ENCODE results near the gene SAPCD2.

The SAPCD2 gene

GRCh38 chr9:137021979-137022661 lies 48.2 kb downstream of the SAPCD2 start:
- DNase-seq (ENCODE audit: extremely low spot score): peak; percentile 94
- no peak for TF ChIP-seq BHLHE40 (IDR thresholded peaks at IDR 0.05; ENCODE audit: borderline replicate concordance)
- no peak for TF ChIP-seq ELF4 (IDR thresholded peaks at IDR 0.05)
- 0 out of 2 replicates have a peak, but pooled peaks have one; percentile 28 for TF ChIP-seq HDGF (IDR thresholded peaks at IDR 0.05; ENCODE audit: borderline replicate concordance)
- CTCF ChIA-PET: interaction anchor here (1.2 to 1.9 kb wide), 2 partner anchors 14 to 74 kb away, joined by 5 read pairs; no protein-coding TSS in a partner anchor
- POLR2A ChIA-PET: interaction anchor here (1.2 kb wide), 1 partner anchor 29 kb away, joined by 3 read pairs; no protein-coding TSS in a partner anchor

GRCh38 chr9:137021568-137021978 lies 48.8 kb downstream of the SAPCD2 start:
- no peak for DNase-seq (ENCODE audit: extremely low spot score)
- CTCF ChIA-PET: interaction anchor here (1.8 kb wide), 1 partner anchor 8 kb away, joined by 6 read pairs; no protein-coding TSS in a partner anchor
- no peak for TF ChIP-seq NFRKB (IDR thresholded peaks at IDR 0.05)
- no peak for TF ChIP-seq FOXA1 (IDR thresholded peaks at IDR 0.05)
- no peak for TF ChIP-seq FOXM1 (IDR thresholded peaks at IDR 0.05; ENCODE audit: borderline replicate concordance)
- no peak for TF ChIP-seq CTBP1 (IDR thresholded peaks at IDR 0.05; ENCODE audit: borderline replicate concordance)
- TF ChIP-seq LEF1 (IDR thresholded peaks at IDR 0.05; ENCODE audit: borderline replicate concordance): no peak
- TF ChIP-seq SP1 (IDR thresholded peaks at IDR 0.05): no peak
- TF ChIP-seq BHLHE40 (IDR thresholded peaks at IDR 0.05; ENCODE audit: borderline replicate concordance): no peak
- TF ChIP-seq ELF4 (IDR thresholded peaks at IDR 0.05): no peak
- no peak for TF ChIP-seq ZNF384 (IDR thresholded peaks at IDR 0.05)
- TF ChIP-seq HDGF (IDR thresholded peaks at IDR 0.05; ENCODE audit: borderline replicate concordance): no peak
- no peak for TF ChIP-seq PKNOX1 (IDR thresholded peaks at IDR 0.05)
- POLR2A ChIA-PET: interaction anchor here (1.2 kb wide), 1 partner anchor 65 kb away, joined by 3 read pairs; the partner anchor contains the start of gene MAN1B1

- CTCF ChIA-PET: interaction anchor here (0.8 to 1.8 kb wide), 2 partner anchors 8 to 14 kb away, joined by 3 to 6 read pairs; no protein-coding TSS in a partner anchor
- DNase-seq (ENCODE audit: extremely low spot score): no peak
- TF ChIP-seq FOXM1 (IDR thresholded peaks at IDR 0.05; ENCODE audit: borderline replicate concordance) (no peak), FOXK2 (IDR thresholded peaks at IDR 0.05) (no peak), TARDBP (IDR thresholded peaks at IDR 0.05) (no peak), HDGF (IDR thresholded peaks at IDR 0.05; ENCODE audit: borderline replicate concordance) (no peak), LEF1 (IDR thresholded peaks at IDR 0.05; ENCODE audit: borderline replicate concordance) (no peak), CTBP1 (IDR thresholded peaks at IDR 0.05; ENCODE audit: borderline replicate concordance) (no peak), L3MBTL2 (conservative IDR thresholded peaks at IDR 0.05) (no peak), SUZ12 (IDR thresholded peaks at IDR 0.05) (no peak), NFRKB (IDR thresholded peaks at IDR 0.05) (no peak), FOXA1 (IDR thresholded peaks at IDR 0.05) (no peak)
- POLR2A ChIA-PET: interaction anchor here (1.2 kb wide), 1 partner anchor 66 kb away, joined by 3 read pairs; the partner anchor contains the start of gene MAN1B1
Measured at GRCh38 chr9:137020771-137021567, 49.4 kb downstream of the SAPCD2 start.

GRCh38 chr9:137019891-137020683 lies 50.3 kb downstream of the SAPCD2 start:
- TF ChIP-seq LEF1 (IDR thresholded peaks at IDR 0.05; ENCODE audit: borderline replicate concordance) (no peak), SUZ12 (IDR thresholded peaks at IDR 0.05) (no peak)
- CTCF ChIA-PET: interaction anchor here (0.8 to 1.8 kb wide), 2 partner anchors 9 to 15 kb away, joined by 3 to 6 read pairs; no protein-coding TSS in a partner anchor
- POLR2A ChIA-PET: interaction anchor here (1.2 kb wide), 1 partner anchor 66 kb away, joined by 3 read pairs; the partner anchor contains the start of gene MAN1B1
- DNase-seq (ENCODE audit: extremely low spot score): no peak

GRCh38 chr9:137018761-137019559 lies 51.4 kb downstream of the SAPCD2 start:
- POLR2A ChIA-PET: no interaction called here
- CTCF ChIA-PET: interaction anchor here (1.8 kb wide), 1 partner anchor 10 kb away, joined by 7 read pairs; no protein-coding TSS in a partner anchor
- no peak for DNase-seq (ENCODE audit: extremely low spot score)
- no peak for TF ChIP-seq FOXK2 (IDR thresholded peaks at IDR 0.05)
- no peak for TF ChIP-seq FOXA1 (IDR thresholded peaks at IDR 0.05)

GRCh38 chr9:137017791-137018497 lies 52.4 kb downstream of the SAPCD2 start:
- ChIA-PET POLR2A (no interaction called here), CTCF (interaction anchor here (1.8 kb wide), 1 partner anchor 11 kb away, joined by 7 read pairs; no protein-coding TSS in a partner anchor)
- no peak for DNase-seq (ENCODE audit: extremely low spot score)
- no peak for TF ChIP-seq NFRKB (IDR thresholded peaks at IDR 0.05)
- TF ChIP-seq ELF4 (IDR thresholded peaks at IDR 0.05): no peak
- TF ChIP-seq SUZ12 (IDR thresholded peaks at IDR 0.05): no peak
- no peak for TF ChIP-seq LEF1 (IDR thresholded peaks at IDR 0.05; ENCODE audit: borderline replicate concordance)
- no peak for TF ChIP-seq TARDBP (IDR thresholded peaks at IDR 0.05)
- no peak for TF ChIP-seq BHLHE40 (IDR thresholded peaks at IDR 0.05; ENCODE audit: borderline replicate concordance)
- no peak for TF ChIP-seq FOXM1 (IDR thresholded peaks at IDR 0.05; ENCODE audit: borderline replicate concordance)
- TF ChIP-seq L3MBTL2 (conservative IDR thresholded peaks at IDR 0.05): no peak
- no peak for TF ChIP-seq FOXK2 (IDR thresholded peaks at IDR 0.05)
